GM12872 (cell line): ENCODE data around the gene MED28.

Experiments used
- CTCF ChIP-seq: IDR thresholded peaks from 3 replicates; pipeline ENCODE4 v1.5.1; 2011; ENCODE audit warnings: low read depth, mild to moderate bottlenecking, low read length, moderate library complexity; ENCODE audit not compliant: insufficient read depth

The MED28 gene

GRCh38 chr4:17619416-17620105 lies 5.1 kb downstream of the MED28 start:
- TF ChIP-seq CTCF: no peak

GRCh38 chr4:17623451-17624001 lies 9.1 kb downstream of the MED28 start:
- no peak for TF ChIP-seq CTCF

GRCh38 chr4:17624821-17625220 lies 10.4 kb downstream of the MED28 start:
- no peak for TF ChIP-seq CTCF

GRCh38 chr4:17630228-17630627 lies 15.8 kb downstream of the MED28 start:
- no peak for TF ChIP-seq CTCF

- TF ChIP-seq CTCF: no peak
Observed at GRCh38 chr4:17633600-17633999, 19.2 kb downstream of the MED28 start.

- no peak for TF ChIP-seq CTCF
Observed at GRCh38 chr4:17635056-17635455, 20.6 kb downstream of the MED28 start.

GRCh38 chr4:17636341-17636695 lies 21.9 kb downstream of the MED28 start:
- no peak for TF ChIP-seq CTCF
